Rectal smooth muscle tissue (tissue), 1 donor: Measurements from ENCODE around the gene ZNF69.
"Not testable (repeated sequence)": the region's sequence is repeated elsewhere in the genome, so short reads cannot be mapped to it uniquely, and the experiment has no call there.

Experiments used
- H3K27ac ChIP-seq: one replicate; pipeline ENCODE4 v1.7.0; 2013; ENCODE audit warnings: low read depth, low read length, inconsistent platforms
- H3K27me3 ChIP-seq: one replicate; pipeline ENCODE4 v1.7.0; 2013; ENCODE audit warnings: low read length; ENCODE audit not compliant: control insufficient read depth, insufficient read depth
- H3K36me3 ChIP-seq: one replicate; pipeline ENCODE4 v1.7.0; 2013; ENCODE audit warnings: low read length; ENCODE audit not compliant: control insufficient read depth, insufficient read depth
- H3K4me1 ChIP-seq: one replicate; pipeline ENCODE4 v1.7.0; 2013; ENCODE audit warnings: low read length; ENCODE audit not compliant: control insufficient read depth, insufficient read depth
- H3K4me3 ChIP-seq: one replicate; pipeline ENCODE4 v1.7.0; 2013; ENCODE audit warnings: low read length
- H3K9ac ChIP-seq: one replicate; pipeline ENCODE4 v1.7.0; 2013; ENCODE audit warnings: low read length

ZNF69 gene

DNA sequence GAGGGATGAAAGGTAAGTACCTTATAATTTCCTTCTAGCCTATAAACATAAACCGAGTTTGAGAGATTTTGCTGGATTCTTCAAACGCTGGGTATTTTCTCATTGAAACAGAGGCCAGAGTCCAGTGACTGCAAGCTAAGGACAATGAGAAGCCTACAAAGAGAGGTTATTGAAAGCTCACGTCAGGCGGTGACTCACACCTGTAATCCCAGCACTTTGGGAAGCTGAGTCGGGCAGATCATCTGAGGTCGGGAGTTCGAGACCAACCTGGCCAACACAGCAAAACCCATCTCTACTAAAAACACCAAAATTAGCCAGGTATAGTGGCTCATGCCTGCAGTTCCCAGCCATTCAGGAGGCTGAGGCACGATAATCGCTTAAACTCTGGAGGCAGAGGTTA, 15.0 kb upstream of the ZNF69 start:
- no peaks in the 10 kb centered on the region for H3K27me3 ChIP-seq
- H3K36me3 ChIP-seq: peaks cover 7% of the 10 kb centered on the region
- no peaks in the 10 kb centered on the region for H3K4me1 ChIP-seq
- no peak overlapping the region for H3K4me3 ChIP-seq
- no peak overlapping the region for H3K27ac ChIP-seq
- no peak overlapping the region for H3K9ac ChIP-seq

DNA sequence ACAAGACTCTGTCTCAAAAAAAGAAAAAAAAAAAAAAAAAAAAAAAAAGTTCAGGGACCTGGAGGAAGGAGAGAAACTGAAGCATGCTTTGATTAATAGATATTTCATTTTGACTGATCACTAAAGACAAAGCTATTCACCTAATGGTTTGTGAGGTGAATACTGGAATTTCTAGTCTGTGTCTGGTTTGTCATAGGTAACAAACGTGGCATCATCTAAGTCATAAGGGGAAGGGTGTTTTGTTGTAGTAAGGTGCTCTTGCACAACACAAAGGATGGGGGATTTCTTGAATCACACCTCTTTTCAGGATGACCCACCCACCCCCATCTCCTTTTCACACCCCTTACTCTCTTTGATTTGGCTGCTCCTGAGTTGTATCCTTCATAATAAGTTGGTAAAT, 13.8 kb upstream of the ZNF69 start:
- H3K9ac ChIP-seq: no peak overlapping the region
- H3K27ac ChIP-seq: no peak overlapping the region
- H3K4me3 ChIP-seq: no peak overlapping the region
- no peaks in the 10 kb centered on the region for H3K4me1 ChIP-seq
- H3K36me3 ChIP-seq: no peaks in the 10 kb centered on the region
- H3K27me3 ChIP-seq: no peaks in the 10 kb centered on the region

DNA sequence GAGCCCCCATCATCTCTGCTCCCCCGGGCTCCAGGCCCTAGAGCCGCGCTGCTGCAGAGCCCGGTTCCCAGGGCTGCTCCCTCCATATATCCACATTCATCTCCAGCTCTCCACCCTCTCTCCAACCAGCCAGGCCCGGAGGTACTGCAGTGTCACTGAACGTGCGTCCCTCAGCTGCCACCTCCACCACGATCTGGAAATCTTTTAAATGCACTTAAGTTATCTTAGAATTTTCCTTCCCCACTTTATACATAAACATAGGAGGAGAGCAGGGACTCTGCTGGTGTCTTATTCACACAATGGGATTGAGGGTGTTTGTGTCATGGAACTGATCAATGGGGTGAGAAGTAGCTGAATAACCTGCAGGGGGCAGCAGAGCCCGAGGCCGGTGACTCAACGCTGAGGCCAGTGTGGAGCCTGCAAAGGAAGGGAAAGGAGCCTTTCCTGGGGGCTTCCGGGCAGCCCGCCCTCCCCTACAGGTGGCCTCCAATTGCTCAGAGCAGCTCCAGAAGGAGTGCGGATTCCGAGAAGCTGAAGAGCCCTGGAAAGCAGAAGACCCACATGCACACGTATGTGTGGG, 7.8 kb upstream of the ZNF69 start:
- H3K4me3 ChIP-seq: not testable (repeated sequence)

DNA sequence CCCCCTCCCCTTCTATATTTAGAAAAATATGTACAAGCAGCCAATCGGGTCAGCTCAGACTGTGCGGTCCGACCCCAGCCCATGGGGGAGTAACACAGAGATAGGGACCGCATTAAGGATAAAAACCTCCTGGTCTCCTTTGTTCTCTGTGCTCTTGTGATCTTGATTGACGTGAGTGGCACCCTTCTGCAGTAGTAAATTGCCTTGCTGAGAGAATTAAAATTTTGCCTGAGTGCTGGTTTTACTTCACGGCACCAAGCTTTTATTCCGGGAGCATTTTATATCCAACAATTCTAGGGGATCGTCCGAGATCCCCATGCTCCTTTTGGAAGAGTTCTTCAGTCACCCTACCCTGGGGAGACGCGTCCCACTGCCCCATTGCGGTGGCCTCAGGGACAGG, 7.0 kb upstream of the ZNF69 start:
- no peaks in the 10 kb centered on the region for H3K36me3 ChIP-seq
- H3K4me3 ChIP-seq: no peak overlapping the region

More for the DNA sequence above, 7.8 kb upstream of the ZNF69 start:
- not testable (repeated sequence) for H3K36me3 ChIP-seq, H3K27me3 ChIP-seq, H3K27ac ChIP-seq, H3K4me1 ChIP-seq, H3K9ac ChIP-seq

DNA sequence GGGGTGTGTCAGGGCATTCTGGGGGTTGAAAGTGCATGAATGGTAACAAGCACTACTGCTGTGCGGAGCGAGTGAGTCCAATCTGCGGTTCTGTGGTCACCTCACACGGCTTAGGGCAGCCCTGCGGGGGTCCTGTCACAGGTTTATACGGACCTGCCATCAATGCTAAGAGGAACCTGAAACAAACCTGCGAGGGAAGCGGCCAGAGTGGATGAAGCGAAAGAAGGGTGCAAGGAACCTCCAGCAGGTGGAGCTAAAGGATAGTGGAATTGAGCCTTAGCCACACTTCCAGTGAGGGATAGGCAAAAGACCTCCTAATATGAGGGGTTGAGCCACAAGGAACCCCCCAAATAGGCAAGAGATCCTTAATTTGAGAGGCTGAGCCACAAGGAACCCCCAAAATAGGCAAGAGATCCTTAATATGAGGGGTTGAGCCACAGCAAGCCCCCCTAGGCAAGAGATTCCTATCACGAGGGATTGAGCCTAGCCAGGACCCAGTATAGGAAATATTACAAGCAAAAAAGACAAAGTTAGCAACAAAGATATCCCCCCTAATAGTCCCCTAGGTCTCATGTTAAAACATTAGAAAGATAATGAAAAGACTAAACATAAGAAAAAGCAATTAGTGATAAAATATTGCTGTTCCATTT, 6.3 kb upstream of the ZNF69 start:
- H3K4me3 ChIP-seq: no peak overlapping the region
- no peaks in the 10 kb centered on the region for H3K27me3 ChIP-seq
- H3K9ac ChIP-seq: no peak overlapping the region

More for the DNA sequence above, 7.0 kb upstream of the ZNF69 start:
- no peaks in the 10 kb centered on the region for H3K27me3 ChIP-seq
- no peaks in the 10 kb centered on the region for H3K4me1 ChIP-seq
- H3K27ac ChIP-seq: no peak overlapping the region
- no peak overlapping the region for H3K9ac ChIP-seq

DNA sequence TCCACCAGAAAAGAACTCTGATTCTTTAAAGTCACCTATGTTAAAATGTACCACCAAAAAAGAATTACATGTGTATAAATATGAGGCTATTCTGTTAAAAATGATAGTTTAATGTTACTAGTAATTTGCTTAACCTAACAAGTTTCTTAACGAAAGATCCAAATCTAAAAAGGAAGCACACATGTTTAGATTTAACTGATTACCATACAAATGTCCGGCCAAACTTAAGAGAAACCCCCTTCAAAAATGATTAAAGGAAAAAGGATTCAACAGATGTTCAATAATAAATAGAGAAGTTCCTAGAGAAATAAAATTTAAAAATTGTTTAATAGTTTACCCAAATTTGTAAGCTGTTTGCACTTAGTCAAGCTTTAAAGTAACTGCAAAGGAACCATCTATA, 5.0 kb upstream of the ZNF69 start:
- no peak overlapping the region for H3K4me3 ChIP-seq
- no peaks in the 10 kb centered on the region for H3K27me3 ChIP-seq
- no peaks in the 10 kb centered on the region for H3K36me3 ChIP-seq
- H3K4me1 ChIP-seq: no peaks in the 10 kb centered on the region
- no peak overlapping the region for H3K27ac ChIP-seq
- no peak overlapping the region for H3K9ac ChIP-seq

More for the DNA sequence above, 6.3 kb upstream of the ZNF69 start:
- H3K36me3 ChIP-seq: no peaks in the 10 kb centered on the region
- no peaks in the 10 kb centered on the region for H3K4me1 ChIP-seq
- H3K27ac ChIP-seq: no peak overlapping the region

DNA sequence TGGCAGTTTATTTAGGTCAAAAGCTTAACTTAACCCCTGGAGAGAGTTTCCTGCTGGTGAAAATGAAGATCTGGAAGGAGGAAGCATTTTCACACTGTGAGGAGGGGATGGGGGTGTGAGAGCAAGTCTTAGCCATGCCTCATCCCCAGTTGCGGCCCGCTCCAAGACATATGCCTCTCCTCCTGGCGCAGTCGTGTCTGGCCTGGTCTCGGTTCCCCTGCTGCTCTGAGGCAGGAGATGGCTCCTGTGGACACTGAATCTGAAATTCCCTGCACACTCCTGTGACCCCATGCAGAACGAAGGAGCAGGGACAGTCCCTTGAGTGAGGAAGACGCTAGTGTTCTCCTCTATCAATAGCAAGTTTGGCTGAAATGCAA, 360 bp upstream of the ZNF69 start:
- peaks cover 2% of the 10 kb centered on the region for H3K4me1 ChIP-seq
- H3K36me3 ChIP-seq: no peaks in the 10 kb centered on the region
- H3K9ac ChIP-seq: no peak overlapping the region
- no peaks in the 10 kb centered on the region for H3K27me3 ChIP-seq
- peak overlapping the region; percentile 95 for H3K4me3 ChIP-seq
- no peak overlapping the region for H3K27ac ChIP-seq

DNA sequence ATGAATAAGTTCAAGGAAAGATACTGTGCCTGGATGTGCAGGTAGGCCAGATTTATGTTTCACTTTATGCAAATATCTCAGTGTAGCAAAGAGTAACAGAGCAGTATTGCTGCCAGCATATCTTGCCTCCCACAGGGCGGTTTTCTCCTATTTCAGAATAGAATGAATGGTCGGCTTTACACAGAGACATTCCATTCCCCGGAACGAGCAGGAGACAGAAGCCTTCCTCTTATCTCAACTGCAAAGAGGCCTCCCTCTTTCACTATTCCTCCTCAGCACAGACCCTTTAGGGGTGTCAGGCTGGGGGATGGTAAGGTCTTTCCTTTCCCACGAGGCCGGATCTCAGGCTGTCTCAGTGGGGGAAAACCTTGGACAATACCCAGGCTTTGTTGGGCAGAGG, 2.3 kb downstream of the ZNF69 start:
- not testable (repeated sequence) for H3K9ac ChIP-seq, H3K4me3 ChIP-seq, H3K36me3 ChIP-seq, H3K4me1 ChIP-seq, H3K27me3 ChIP-seq
- peak overlapping the region; percentile 32 for H3K27ac ChIP-seq

DNA sequence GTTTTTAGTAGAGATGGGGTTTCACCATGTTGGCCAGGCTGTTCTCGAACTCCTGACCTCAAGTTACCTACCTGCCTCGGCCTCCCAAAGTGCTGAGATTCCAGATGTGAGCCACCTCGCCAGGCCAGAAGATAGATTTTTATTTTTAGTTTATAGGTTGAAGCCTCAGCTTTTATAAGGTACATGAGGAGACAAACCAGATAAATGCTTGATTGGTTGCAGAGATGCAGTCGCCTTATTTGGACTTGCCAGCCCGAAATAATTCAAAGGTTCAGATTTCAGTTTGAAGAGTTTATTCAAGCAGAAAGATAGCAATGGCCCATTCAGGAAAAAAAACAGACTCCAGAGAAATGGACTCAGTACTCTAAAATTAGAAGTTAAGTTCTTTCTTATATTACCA, 3.1 kb downstream of the ZNF69 start:
- H3K27me3 ChIP-seq: no peaks in the 10 kb centered on the region
- H3K4me3 ChIP-seq: no peak overlapping the region
- peak overlapping the region; percentile 32 for H3K27ac ChIP-seq
- peaks cover 2% of the 10 kb centered on the region for H3K4me1 ChIP-seq
- H3K36me3 ChIP-seq: no peaks in the 10 kb centered on the region
- H3K9ac ChIP-seq: no peak overlapping the region

DNA sequence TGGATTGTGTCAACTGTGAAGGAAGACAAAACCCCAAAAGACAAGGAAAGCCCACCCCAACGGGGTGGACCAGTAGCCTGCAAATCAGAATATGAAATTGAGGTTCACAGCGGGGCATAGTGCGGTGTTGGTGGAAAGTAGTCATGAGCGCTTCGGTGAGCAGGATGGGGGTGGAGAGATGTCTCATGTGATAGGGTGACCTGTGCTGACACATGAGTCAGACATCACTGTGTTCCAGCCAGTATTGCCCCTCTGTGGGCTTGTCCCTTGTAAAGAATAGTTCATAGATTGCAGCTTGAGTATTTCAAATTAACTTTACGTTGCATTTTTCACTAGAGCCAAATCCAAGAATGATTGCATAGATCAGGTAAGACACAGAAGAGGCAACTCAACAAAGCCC, 7.3 kb downstream of the ZNF69 start:
- Histone ChIP-seq H3K36me3 (no peaks in the 10 kb centered on the region), H3K4me1 (no peaks in the 10 kb centered on the region), H3K9ac (no peak overlapping the region), H3K27ac (no peak overlapping the region), H3K27me3 (no peaks in the 10 kb centered on the region), H3K4me3 (no peak overlapping the region)

DNA sequence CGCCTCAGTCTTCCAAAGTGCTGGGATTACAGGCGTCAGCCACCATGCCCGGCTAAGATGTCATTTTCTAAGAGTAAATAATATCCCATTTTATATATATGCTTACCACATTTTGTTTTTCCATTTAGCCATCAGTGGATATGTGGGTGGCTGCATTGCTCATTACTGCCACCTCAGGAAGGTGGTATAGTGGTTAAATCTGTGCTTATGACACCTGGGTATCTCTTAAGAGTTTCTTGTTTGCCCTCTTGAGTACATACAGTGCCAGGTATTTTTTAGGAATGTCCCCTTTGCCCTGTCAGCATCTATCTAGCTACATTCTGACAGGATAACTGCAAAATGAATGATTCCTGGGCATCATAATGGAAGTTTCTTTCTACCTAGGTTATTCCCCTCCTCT, 14.6 kb downstream of the ZNF69 start:
- H3K36me3 ChIP-seq: peaks cover 23% of the 10 kb centered on the region
- no peak overlapping the region for H3K9ac ChIP-seq
- no peak overlapping the region for H3K27ac ChIP-seq
- no peaks in the 10 kb centered on the region for H3K27me3 ChIP-seq
- no peak overlapping the region for H3K4me3 ChIP-seq
- no peaks in the 10 kb centered on the region for H3K4me1 ChIP-seq

DNA sequence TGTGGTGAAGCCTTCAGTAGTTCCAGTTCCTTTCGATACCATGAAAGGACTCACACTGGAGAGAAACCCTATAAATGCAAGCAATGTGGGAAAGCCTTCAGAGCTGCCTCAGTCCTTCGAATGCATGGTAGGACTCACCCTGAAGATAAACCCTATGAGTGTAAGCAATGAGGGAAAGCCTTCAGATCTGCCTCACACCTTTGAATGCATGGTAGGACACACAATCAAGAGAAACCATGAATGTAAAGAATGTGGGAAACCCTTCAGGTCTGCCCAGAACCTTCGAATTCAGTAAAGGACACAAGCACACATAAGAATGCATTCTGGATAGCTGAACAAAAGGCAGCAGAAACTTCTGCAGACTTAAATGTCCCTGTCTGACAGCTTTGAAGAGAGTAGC, 18.3 kb downstream of the ZNF69 start:
- Histone ChIP-seq H3K27ac (no peak overlapping the region), H3K9ac (no peak overlapping the region), H3K4me3 (peak overlapping the region; percentile 2), H3K4me1 (no peaks in the 10 kb centered on the region), H3K27me3 (no peaks in the 10 kb centered on the region), H3K36me3 (peaks cover 23% of the 10 kb centered on the region)

DNA sequence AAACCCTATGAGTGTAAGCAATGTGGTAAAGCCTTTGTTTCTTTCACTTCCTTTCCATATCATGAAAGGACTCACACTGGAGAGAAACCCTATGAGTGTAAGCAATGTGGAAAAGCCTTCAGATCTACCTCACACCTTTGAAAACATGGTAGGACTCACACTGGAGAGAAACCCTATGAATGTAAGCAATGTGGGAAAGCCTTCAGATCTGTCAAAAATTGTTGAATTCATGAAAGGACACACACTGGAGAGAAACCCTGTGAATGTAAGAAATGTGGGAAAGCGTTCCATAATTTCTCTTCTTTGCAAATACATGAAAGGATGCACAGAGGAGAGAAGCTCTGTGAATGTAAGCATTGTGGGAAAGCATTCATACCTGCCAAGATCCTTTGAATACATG, 24.4 kb downstream of the ZNF69 start:
- H3K4me1 ChIP-seq, H3K9ac ChIP-seq, H3K4me3 ChIP-seq, H3K27me3 ChIP-seq, H3K27ac ChIP-seq, H3K36me3 ChIP-seq: not testable (repeated sequence)
